ENCODE results near the gene SAMD4A.

The SAMD4A gene

DNA sequence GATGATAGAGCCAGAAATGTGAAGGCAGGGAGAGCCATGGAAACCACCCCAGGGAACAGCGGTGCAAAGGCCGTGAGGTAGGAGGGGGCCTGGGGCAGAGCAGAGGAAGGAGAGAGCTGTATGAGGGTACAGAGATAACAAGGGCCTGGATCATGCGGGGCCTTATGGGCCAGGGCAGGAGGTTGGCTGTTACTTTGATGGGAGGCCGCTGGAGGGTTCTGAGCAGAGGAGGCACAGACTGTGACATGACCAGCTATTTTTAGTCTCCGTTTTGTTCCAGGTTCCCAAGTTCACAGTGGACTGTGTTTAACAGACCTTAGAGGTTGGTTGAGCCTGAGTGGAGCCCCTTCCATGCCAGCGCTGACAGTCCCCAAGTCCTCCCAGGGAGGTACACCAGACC, 217.1 kb downstream of the SAMD4A start:
- DNase-seq (ENCODE audit: low read depth in 2 of 2), result no peak
- TF ChIP-seq, protein P1, sequence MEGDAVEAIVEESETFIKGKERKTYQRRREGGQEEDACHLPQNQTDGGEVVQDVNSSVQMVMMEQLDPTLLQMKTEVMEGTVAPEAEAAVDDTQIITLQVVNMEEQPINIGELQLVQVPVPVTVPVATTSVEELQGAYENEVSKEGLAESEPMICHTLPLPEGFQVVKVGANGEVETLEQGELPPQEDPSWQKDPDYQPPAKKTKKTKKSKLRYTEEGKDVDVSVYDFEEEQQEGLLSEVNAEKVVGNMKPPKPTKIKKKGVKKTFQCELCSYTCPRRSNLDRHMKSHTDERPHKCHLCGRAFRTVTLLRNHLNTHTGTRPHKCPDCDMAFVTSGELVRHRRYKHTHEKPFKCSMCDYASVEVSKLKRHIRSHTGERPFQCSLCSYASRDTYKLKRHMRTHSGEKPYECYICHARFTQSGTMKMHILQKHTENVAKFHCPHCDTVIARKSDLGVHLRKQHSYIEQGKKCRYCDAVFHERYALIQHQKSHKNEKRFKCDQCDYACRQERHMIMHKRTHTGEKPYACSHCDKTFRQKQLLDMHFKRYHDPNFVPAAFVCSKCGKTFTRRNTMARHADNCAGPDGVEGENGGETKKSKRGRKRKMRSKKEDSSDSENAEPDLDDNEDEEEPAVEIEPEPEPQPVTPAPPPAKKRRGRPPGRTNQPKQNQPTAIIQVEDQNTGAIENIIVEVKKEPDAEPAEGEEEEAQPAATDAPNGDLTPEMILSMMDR (IDR thresholded peaks at IDR 0.05; ENCODE audit: low read depth, low read length), result no peak
- no peak overlapping the region for H3K4me3 ChIP-seq (replicated peaks in 1 of 2; ENCODE audit: low read depth in 2 of 2, low read length in 2 of 2)

DNA sequence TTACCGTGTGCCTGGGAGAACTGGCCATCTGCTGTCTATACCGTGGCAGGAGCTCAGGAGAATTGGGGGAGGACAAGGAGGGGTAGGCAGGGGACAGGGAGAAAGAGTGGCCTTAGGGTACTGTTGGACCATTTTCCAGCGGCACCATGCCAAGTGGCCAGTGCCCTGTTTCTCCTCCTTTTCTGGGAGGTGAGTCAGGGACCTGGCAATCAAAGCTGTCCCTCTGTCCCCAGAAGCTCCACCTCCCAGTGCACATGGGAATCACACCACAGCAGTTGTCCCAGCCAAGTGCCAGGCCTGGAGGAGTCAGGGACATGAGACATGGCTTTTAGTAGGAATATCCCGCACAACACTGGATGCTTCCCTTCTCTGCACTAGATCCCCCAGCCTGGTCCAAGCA, 217.7 kb downstream of the SAMD4A start:
- H3K4me3 ChIP-seq (replicated peaks in 1 of 2; ENCODE audit: low read depth in 2 of 2, low read length in 2 of 2), result no peak overlapping the region
- no peak for DNase-seq (ENCODE audit: low read depth in 2 of 2)
- TF ChIP-seq, protein P1 (IDR thresholded peaks at IDR 0.05; ENCODE audit: low read depth, low read length), result no peak

DNA sequence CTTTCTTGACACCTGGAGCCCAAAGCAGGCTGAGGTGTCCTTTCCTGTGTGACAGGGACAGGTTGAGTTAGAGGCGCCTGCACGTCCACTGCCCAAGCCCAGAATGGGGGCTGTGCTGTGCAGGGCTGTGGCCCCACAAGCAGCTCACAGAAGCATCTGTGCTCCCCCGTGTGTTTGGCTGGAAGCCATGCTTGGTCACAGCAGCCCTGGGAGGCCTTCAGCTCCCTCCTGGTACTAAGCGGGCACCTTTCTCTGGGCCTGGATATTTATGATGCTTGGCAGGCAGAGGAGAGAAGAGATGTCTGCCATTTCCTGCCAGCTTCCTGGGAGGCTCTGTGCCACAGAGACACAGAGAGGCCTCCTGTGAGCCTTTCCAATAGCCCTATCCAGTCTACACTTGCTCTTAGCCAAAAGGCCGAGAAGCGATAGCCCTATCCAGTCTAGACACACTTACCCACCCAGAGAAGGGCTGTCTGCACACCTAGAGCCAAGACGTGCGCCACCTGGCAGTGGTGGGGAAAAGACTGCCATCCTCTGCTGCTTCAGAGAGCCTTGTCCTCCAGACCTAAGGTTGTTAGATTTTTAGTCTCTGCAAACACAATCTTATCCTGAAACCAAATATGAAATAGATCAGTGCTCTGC, 218.3 kb downstream of the SAMD4A start:
- no peak for DNase-seq (ENCODE audit: low read depth in 2 of 2)
- no peak overlapping the region for H3K4me3 ChIP-seq (replicated peaks in 1 of 2; ENCODE audit: low read depth in 2 of 2, low read length in 2 of 2)
- TF ChIP-seq, protein P1 (IDR thresholded peaks at IDR 0.05; ENCODE audit: low read depth, low read length), result no peak

DNA sequence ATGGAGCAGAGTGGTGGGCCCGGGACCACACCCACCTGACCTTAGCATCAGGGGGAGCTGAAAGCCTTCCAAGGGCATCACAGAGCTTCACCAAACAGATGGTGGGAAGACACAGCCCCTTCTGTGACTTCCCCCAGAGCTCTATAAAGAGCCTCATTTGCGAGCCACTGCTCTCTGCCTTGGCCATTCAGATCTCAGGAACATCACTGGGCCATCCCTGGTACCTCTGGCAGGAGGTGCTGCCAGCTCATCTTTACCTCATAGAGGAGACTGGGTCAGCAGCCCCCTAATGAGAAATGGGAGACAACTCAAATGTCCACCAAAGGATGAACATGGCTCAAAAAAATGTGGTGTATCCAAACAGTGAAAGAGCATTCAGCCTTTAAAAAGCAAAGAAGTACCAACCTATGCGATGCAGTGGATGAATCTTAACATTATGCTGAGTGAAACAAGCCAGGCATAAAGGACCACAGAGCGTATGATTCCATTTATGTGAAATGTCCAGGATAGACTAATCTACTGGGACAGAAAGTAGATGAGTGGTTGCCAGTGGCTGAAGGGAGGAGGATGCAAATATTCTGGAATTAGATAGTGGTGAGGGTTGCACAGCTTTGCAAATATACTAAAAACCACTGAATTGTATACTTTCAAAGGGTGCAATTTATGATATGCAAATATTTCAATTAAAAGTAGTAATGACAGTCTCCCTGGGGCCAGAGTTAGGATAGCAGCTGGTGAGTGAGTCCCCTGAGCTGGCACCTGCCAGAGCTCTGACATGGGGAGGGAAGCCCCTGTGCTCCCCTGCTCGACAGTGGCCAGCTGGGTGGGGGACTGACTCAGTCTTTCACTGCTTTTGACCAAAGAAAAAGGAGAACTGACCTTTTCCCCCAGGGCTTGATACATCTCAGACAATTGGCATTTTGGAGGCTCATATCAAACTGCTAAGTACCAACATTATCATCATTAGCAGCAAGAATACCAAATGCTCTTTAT, 219.1 kb downstream of the SAMD4A start:
- TF ChIP-seq, protein P1 (IDR thresholded peaks at IDR 0.05; ENCODE audit: low read depth, low read length), result no peak
- DNase-seq (ENCODE audit: low read depth in 2 of 2), result no peak
- H3K4me3 ChIP-seq (replicated peaks in 1 of 2; ENCODE audit: low read depth in 2 of 2, low read length in 2 of 2), result no peak overlapping the region

DNA sequence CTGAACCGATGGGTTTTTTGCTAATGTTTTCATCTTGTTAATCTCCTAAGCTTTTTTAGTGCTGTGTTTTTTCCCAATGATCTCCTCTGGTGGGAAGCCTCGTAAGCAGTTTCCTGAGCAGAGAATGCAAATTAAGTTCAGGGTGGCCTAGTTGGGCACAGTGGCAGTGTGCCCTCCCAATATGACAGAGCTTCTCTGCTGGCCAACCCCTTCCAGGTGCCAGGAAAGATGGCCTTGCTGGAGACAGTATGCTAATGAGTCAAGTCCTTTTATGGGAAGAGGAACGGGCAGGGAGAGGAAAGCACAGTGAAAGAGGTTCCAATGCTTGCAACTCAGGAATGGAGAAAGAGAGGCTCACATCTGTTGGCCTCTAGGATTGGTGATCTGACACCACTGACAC, 219.9 kb downstream of the SAMD4A start:
- TF ChIP-seq, protein P1 (IDR thresholded peaks at IDR 0.05; ENCODE audit: low read depth, low read length), result no peak
- no peak overlapping the region for H3K4me3 ChIP-seq (replicated peaks in 1 of 2; ENCODE audit: low read depth in 2 of 2, low read length in 2 of 2)
- no peak for DNase-seq (ENCODE audit: low read depth in 2 of 2)

DNA sequence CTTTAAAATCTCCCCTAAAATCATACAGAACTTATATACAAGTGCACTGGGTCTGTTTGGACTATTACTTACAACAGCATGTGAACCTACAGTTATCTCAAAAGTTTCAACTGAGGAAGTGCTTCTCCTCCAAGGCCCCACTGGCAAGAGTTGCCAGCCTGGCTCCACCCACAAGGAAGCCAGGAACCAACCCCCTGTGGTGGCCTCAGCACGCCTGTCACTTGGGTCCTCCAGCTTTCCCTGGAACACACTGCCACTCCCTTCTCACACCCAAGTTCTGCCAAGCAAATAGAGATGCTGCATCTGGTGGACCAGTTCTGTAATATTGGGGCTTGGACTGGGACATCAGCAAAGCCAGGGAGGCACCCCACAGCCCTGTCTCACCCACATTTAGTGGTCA, 220.3 kb downstream of the SAMD4A start:
- TF ChIP-seq, protein P1 (IDR thresholded peaks at IDR 0.05; ENCODE audit: low read depth, low read length), result no peak
- no peak for DNase-seq (ENCODE audit: low read depth in 2 of 2)
- no peak overlapping the region for H3K4me3 ChIP-seq (replicated peaks in 1 of 2; ENCODE audit: low read depth in 2 of 2, low read length in 2 of 2)
